Measurements from ENCODE around the gene MAB21L3. TPM values are rescaled to one million over a fixed set of nuclear protein-coding genes. Genes with fewer than 3 reads are reported as not detected.

MAB21L3 gene
- under 1 TPM in 2 of 4 donors, not detected in 2; 0.22 to 0.63 TPM for total RNA-seq

GRCh38 chr1:116110567-116111523 lies at the start of gene MAB21L3:
Gene MAB21L3, plus strand, starts transcription at chr1:116111399. Its CDS starts 1,217 bp downstream, at chr1:116112616.
- DNase-seq (ENCODE audit: low spot score in 2 of 2): no peak
- Histone ChIP-seq H3K4me3 (no peak within 1 kb of the TSS), H3K27me3 (no peaks in the 10 kb centered on the region), H3K4me1 (no peaks in the 10 kb centered on the region), H3K36me3 (no peaks in the 10 kb centered on the region), H3K27ac (peak within 1 kb of the TSS in 2 of 4 donors; percentile 20 to 24), H3K9me3 (no peaks in the 10 kb centered on the region)
- WGBS, 2 donors: 60 to 69% methylated on average over 12 of the region's 12 CpGs
- TF ChIP-seq EP300 (IDR thresholded peaks at IDR 0.05) (no peak), POLR2A (IDR thresholded peaks at IDR 0.05) (no peak), CTCF (IDR thresholded peaks at IDR 0.05) (no peak)

GRCh38 chr1:116062201-116062600 lies 49.0 kb upstream of the MAB21L3 start:
- TF ChIP-seq EP300 (IDR thresholded peaks at IDR 0.05) (no peak), CTCF (IDR thresholded peaks at IDR 0.05) (no peak), POLR2A (IDR thresholded peaks at IDR 0.05) (no peak)
- peaks cover 0 to 15% (median 2%) of the 10 kb centered on the region in 4 donors for H3K9me3 ChIP-seq
- H3K4me3 ChIP-seq: no peak overlapping the region
- no peaks in the 10 kb centered on the region for H3K27me3 ChIP-seq
- no peak for DNase-seq (ENCODE audit: low spot score in 2 of 2)
- WGBS, 2 donors: 74 to 86% methylated on average over 1 of the region's 1 CpG
- no peak overlapping the region for H3K27ac ChIP-seq
- peaks cover 0 to 3% (median 0%) of the 10 kb centered on the region in 3 donors for H3K36me3 ChIP-seq
- peaks cover 0 to 2% (median 0%) of the 10 kb centered on the region in 4 donors for H3K4me1 ChIP-seq

GRCh38 chr1:116064616-116065015 lies 46.6 kb upstream of the MAB21L3 start:
- Histone ChIP-seq H3K9me3 (no peaks in the 10 kb centered on the region), H3K4me1 (peaks cover 0 to 13% (median 0%) of the 10 kb centered on the region in 4 donors), H3K4me3 (no peak overlapping the region), H3K27ac (no peak overlapping the region), H3K36me3 (peaks cover 0 to 3% (median 0%) of the 10 kb centered on the region in 3 donors), H3K27me3 (no peaks in the 10 kb centered on the region)
- 86 to 89% methylated on average over 2 of the region's 2 CpGs for WGBS, 2 donors
- no peak for TF ChIP-seq POLR2A (IDR thresholded peaks at IDR 0.05)
- TF ChIP-seq EP300 (IDR thresholded peaks at IDR 0.05): no peak
- no peak for TF ChIP-seq CTCF (IDR thresholded peaks at IDR 0.05)
- DNase-seq (ENCODE audit: low spot score in 2 of 2): no peak

GRCh38 chr1:116066868-116067565 lies 44.2 kb upstream of the MAB21L3 start:
- no peaks in the 10 kb centered on the region for H3K9me3 ChIP-seq
- H3K27ac ChIP-seq: peak overlapping the region in 3 of 4 donors; percentile 31 to 77 (median 54)
- DNase-seq (ENCODE audit: low spot score in 2 of 2): peak in 1 of 2 donors; percentile 17
- peaks cover 0 to 3% (median 0%) of the 10 kb centered on the region in 3 donors for H3K36me3 ChIP-seq
- H3K4me3 ChIP-seq: no peak overlapping the region
- H3K4me1 ChIP-seq: peaks cover 0 to 13% (median 0%) of the 10 kb centered on the region in 4 donors
- TF ChIP-seq CTCF (IDR thresholded peaks at IDR 0.05) (no peak), POLR2A (IDR thresholded peaks at IDR 0.05) (no peak), EP300 (IDR thresholded peaks at IDR 0.05) (no peak)
- WGBS, 2 donors: 49 to 61% methylated on average over 2 of the region's 2 CpGs
- H3K27me3 ChIP-seq: no peaks in the 10 kb centered on the region

All from tibial nerve (tissue), 4 donors.